Testis (tissue), 2 donors: Measurements from ENCODE around the gene NOTO.

Experiments
- POLR2A ChIP-seq: fragments of 450-650 bp; IDR thresholded peaks from one replicate; pipeline ENCODE4 v1.6.1; 2017; ENCODE audit warnings: antibody characterized with exemption, mild to moderate bottlenecking, moderate library complexity
- TF ChIP-seq, protein P1 (sequence below), 3 experiments: fragments of 450-650 bp in 2 of 3; fragments of 200-600 bp in 1 of 3; sonication (generic) in 1 of 3; IDR thresholded peaks; one replicate each; pipeline ENCODE4 v1.5.1; 2016 to 2019; ENCODE audit warnings: antibody characterized with exemption in 3 of 3, mild to moderate bottlenecking in 2 of 3, moderate library complexity in 1 of 3

DNA sequence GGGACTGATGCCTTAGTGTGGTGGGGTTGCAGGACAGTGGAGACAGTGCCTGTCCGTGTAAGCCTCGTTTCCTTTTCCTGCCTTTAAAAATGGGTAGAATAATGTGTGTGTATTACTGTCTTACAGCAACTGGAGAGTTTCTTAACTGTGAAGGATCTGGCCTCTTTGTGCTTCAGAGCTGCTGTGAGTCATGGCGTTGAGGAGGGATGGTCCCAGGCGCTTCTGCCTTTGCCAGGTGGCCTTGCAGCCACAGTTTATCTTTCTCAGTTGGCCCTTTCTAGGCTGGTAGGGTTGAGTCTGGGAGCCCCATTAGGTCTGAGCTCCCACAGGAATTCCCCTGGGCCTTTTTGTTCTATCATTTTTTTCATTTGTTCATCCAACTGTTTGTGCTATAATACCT, 21.4 kb downstream of the NOTO start:
- TF ChIP-seq, protein P1, sequence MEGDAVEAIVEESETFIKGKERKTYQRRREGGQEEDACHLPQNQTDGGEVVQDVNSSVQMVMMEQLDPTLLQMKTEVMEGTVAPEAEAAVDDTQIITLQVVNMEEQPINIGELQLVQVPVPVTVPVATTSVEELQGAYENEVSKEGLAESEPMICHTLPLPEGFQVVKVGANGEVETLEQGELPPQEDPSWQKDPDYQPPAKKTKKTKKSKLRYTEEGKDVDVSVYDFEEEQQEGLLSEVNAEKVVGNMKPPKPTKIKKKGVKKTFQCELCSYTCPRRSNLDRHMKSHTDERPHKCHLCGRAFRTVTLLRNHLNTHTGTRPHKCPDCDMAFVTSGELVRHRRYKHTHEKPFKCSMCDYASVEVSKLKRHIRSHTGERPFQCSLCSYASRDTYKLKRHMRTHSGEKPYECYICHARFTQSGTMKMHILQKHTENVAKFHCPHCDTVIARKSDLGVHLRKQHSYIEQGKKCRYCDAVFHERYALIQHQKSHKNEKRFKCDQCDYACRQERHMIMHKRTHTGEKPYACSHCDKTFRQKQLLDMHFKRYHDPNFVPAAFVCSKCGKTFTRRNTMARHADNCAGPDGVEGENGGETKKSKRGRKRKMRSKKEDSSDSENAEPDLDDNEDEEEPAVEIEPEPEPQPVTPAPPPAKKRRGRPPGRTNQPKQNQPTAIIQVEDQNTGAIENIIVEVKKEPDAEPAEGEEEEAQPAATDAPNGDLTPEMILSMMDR (IDR thresholded peaks at IDR 0.05) = no peak
- no peak for TF ChIP-seq POLR2A
